Measurements from ENCODE around the gene FSIP2.

- TF ChIP-seq CTCF (IDR thresholded peaks at IDR 0.05) (no peak), EZH2 (IDR thresholded peaks at IDR 0.05; ENCODE audit: borderline replicate concordance, insufficient read depth, low read depth, low read length, poor library complexity, severe bottlenecking) (no peak)
These were observed 116.3 kb downstream of the FSIP2 start for GRCh38 chr2:185854885-185855284.

Data from B cell (primary cell).